Glomerular endothelial cell (primary cell): ENCODE measurements around the gene SPATA2. TPM values are rescaled to one million over a fixed set of nuclear protein-coding genes. Genes with fewer than 3 reads are reported as not detected.

ENCODE experiments used
- DNase-seq: peaks from one replicate; pipeline ENCODE4 v3.0.0-alpha.2; 2011; ENCODE audit warnings: low read depth, low spot score; ENCODE audit errors: extremely low read depth
- total RNA-seq: library from RNA; depleted of rRNA; stranded (reverse); fragments of >200 nt; gene quantifications from 2 replicates; pipeline ENCODE4 v1.2.3, GENCODE V29; 2015

The SPATA2 gene
- total RNA-seq, 1 donor from 2014 or later, result 4.4 TPM

DNA sequence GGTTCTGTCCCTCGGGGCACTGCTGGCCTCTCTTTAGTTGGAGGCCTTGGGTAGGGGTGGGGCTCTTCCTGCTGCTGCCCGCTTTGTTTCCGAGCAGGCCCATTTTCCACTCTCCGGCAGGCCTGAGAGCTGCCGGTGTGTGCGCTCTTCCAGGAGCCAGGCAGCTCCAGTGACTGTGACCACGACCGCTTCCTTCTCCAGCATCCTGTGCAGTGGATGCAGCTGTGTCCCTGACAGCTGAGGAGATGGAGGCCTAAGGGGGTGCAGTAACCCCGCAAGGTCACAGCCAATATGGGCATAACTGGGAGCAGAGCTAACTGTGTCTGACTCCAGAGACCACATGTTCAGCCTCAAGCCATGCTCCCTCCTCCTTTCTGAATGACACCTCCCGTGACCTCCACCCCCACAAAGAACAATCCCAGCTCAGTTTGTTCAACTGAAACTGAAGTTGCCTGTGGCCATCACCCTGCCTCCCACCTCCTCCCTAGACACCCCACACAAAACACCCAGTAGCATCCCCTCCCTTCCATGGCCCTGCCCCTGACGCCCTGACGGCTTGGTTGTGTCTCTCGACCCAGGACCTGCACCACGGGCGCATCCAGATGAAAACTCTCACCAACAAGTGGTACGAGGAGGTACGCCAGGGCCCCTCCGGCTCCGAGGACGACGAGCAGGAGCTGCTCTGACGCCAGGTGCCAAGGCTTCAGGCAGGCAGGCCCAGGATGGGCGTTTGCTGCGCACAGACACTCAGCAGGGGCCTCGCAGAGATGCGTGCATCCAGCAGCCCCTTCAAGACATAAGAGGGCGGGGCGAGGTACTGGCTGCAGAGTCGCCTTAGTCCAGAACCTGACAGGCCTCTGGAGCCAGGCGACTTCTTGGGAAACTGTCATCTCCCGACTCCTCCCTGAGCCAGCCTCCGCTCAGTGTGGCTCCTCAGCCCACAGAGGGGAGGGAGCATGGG, 27.8 kb downstream of the SPATA2 start:
- no peak for DNase-seq

DNA sequence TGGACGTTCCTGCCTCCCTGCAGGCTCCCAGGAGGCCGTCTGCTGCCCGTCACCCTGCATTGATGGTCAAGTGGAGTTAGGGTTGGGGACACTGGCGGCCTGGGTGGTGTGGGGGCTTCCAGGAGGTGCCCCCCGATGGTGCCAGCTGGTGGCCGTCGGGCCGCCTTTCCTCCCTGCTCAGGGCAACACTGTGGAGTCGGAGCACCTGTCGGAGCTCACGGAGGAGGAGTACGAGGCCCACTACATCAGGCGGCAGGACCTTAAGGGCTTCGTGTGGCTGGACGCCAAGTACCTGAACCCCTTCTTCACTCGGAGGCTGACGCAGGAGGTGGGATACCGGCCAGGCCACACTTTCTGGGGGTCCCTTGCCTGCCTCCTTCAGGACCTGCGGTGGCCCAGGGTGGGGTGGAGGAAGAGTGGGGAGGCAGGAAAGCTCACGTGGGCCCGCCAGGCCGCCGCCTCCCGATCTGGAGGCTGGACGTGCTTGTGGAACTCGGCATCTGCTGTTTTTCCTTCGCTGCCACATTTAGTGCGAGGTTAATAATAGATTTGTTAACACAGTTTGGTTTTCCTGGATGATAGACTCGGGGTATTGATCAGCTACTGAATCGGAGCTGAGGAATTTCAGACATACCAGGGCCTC, 28.6 kb downstream of the SPATA2 start:
- no peak for DNase-seq

DNA sequence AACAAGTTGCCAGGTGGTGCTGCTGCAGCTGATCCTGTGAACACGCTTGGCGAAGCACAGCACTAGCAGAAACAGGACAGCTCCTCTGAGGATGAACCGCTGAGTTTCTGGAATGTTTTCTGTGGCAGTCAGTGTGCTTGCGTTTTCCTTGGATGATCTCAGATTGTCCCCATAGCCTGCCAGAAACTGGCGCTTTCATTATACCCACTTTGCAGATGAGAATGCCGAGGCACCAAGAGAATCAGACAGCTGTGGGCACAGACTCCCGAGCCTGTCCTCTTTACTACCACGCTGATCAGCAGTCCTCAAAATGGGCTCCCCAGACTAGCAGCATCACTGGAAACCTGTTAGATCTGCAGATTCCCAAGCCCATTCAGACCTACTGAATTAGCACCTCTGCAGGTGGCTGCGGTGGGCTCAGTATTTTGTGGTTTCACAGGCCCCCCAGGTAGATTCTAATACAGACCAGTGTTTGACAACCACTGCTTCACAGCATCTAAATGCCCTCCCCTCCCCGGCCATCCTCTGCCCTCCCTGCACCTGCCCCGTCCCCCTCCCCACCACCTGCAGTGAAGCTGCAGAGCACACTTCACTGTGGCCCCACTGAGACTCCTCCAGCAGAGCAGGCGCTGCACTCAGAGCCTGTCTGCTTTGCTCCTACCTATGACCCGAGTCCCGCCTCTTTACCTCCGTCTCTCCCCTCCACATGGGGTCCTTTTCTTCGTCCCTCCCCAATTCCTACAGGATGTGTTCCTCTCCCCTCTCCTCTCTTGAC, 29.6 kb downstream of the SPATA2 start:
- no peak for DNase-seq

DNA sequence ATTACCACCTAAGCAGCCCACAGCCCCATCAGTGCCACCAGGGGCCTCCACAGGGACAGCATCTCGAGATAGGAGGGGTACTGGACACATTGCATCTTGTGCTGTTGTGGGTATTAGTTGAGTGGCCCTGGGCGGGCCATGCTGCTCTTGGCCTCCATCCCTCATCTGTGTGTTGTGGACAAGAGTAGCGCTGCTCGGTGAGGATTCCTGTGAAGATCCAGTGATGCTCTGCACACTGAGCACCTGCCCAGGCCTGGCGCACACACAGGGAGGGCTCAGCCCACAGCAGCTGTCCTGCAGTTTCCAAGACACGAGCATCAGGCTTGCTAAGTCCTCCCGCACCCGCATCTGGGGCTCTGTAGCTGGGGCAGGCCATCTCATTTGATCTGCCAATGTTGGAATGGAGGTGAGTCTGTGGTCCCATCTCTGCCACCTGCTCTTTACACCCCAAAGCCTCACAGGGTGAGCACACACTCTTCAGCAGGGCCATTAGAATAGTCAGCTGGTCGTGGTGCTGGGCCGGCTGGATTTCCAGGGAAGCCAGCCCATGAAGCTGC, 32.0 kb downstream of the SPATA2 start:
- DNase-seq, result no peak

DNA sequence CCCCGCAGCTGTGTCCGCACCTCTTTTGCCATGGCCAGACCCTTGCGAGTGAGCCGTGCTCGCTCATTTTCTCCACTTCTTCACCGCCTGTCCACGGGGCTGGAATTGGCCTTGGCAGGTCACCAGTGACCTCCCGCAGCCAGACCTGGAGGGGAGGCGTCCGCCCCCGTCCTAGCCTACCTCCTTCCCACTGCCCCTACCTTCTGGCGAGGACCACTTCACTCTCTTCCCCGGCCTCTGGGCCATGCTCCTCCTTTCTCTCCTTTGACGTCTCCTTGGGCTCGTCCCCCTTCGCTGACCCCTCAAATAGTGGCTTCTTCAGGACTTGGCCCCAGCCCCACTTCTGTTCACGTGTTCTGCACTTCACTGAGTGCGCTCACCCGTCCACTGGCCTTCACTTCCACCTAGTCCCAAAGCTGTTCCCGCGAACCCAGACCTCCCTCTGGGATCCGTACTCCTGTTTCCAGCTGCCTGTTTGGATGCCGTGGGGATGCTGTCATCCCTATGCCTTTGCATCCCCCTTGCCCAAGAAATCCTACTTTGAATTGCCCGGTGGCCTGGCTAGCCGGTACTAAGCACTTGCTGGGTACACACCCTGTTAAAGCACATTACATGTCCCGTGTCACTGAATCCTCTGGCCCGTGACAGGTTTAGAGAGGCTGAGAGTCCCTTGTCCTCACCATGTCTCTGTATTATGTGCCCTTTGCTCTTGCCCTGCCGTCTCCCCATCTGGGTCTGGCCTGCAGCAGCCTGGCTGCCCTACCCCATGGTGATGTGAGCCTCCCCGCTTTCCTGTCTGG, 33.0 kb downstream of the SPATA2 start:
- DNase-seq, result no peak

DNA sequence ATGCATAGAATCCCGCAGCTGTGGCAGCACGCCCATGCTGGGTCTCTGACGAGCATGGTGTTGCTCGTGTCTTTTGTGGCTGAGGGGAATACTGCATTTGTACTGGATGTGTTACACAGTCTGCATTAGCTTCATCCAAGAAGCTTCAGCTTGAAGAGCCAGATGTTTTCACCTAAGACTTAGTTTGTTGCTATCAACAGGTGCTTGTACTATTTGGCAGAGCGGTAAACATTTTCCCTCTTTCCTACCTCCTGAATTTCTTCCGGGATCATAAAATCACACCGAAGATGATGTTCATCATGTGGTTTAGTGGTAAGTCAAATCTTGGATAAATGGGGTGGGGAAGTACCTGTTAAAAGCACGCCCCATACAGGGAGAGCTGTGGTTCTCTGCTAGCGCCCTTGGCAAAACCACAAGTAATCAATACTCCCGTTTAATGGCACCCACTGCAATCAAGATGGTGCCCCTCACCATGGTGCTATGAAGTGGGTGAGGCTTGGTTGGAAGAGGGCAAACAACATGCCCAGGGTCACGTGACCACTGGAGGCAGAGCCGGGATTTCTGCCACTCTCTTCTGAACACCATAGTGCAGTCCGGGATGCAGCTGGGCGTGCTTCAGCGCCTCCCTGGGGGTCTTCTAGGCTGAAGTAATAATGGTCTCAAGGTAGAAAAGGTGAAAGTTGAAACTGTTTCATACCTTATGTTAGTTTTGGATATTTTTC, 34.4 kb downstream of the SPATA2 start:
- no peak for DNase-seq

DNA sequence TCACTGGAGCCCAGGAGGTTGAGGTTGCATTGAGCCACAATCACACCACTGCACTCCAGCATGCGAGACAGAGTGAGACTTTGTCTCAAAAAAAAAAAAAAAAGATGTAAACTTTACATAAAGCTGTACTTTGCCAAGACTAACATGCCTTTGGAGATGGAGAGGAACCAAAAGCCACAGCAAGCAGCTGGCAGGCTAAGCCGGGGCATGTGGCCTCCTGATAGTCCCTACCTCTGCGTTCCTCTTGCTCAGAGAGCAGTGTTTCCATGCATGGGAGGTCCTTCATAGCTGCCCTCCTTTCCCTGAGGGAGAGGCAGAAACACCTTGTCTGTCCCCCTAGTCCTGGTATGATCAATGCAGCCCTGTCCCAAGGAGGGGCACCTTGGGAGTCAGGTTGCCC, 35.2 kb downstream of the SPATA2 start:
- DNase-seq, result no peak

DNA sequence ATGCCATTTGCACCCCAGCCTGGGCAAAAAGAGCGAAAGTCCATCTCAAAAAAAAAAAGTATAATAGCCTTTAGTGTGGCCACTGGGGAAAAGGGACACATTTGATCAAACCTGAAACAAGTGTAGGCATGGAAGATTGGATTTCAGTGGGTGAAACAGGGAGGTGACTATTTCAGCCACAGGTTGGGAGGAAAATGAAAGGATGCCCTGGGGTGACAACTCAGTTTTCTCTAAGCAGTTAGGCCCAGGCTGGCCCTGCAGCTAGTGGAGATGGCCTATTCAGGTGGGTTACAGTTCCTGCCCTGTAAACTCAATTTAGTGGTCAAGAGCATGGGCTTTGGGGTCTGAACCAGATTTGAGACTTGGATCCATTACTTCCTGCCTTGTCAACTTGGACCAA, 36.4 kb downstream of the SPATA2 start:
- DNase-seq, result no peak

DNA sequence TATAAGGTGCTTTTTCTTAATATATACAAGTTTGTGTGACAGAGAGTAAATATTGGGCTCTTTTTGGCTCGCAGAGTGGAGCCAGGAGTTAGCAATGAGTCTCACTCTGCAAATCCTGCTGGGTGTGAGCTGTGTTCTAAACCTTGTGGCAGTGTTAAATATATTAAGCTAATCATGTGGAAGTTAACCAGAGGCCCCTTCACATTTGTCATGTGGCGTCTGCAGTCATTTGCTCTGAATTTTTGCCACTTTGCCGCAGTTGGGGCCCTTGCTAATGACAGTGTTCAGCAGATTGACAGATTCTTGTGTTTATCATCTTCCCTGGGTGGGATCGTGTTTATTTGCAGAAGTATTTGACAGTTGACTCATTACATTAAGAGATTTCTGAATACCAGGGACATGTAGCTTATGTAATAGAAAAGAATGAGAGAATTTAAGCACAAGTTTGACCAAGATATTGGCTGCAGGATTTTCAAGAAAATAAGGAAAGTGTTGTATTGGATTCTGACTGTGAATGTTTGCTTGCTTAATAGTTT, 37.9 kb downstream of the SPATA2 start:
- no peak for DNase-seq

DNA sequence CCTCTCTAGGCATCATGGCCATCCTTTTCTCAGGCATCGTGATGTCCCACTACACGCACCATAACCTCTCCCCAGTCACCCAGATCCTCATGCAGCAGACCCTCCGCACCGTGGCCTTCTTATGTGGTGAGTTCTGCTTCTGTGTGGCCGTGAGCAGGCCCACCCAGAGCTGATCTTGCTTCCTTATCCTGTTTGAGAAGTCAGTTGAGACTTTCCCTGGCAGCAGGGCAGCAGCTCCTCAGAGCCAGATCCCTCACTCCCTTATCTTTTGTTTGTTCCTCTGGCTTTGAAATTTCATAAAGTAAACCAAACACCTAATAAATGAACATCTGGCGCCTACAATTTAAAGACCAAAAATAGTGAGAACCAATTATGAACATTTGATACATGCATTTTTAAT, 40.6 kb downstream of the SPATA2 start:
- DNase-seq, result no peak

DNA sequence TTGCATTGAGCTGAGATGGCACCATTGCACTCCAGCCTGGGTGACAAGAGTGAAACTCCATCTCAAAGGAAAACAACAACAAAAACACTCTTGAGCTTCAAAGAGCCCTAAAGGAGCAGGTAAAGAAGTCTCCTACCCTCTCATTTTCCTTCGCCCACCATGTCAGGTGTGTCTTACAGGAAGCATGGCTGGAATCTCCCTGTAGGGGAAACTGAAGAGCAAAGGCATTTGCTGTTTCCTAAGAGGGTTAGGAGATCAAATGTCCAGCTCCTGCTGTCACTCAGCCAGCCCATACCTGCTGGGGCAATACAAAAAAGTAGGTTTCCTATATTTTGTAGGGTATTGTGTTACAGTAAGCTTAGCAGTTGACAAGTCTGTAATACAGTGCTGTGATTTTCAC, 43.3 kb downstream of the SPATA2 start:
- DNase-seq, result no peak

DNA sequence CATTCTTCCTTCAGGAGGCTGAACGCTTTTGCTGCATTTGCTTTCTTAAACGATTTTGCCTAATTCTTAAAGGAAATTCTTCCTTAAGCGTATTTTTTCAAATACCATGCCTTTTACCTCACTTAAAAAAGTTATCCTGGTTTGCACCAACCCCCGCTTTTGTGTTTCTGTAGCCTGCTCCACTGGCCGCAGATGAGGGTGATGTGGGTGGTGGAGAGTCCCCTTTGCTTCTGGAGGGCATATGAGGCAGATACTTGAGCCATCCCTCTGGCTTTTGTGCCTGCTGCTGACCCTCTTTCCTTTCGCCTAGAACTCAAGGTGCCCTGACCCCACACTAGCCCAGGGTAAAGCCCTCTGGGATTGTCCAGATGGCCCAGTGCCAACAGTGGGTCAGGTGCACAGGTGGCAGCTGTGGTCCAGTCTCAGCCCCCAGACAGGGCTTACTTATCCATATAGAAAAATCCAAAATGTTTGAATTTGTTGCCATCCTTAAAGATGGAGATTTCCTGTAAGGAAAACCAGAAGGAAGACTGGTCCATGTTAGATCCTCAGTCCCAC, 43.9 kb downstream of the SPATA2 start:
- no peak for DNase-seq

DNA sequence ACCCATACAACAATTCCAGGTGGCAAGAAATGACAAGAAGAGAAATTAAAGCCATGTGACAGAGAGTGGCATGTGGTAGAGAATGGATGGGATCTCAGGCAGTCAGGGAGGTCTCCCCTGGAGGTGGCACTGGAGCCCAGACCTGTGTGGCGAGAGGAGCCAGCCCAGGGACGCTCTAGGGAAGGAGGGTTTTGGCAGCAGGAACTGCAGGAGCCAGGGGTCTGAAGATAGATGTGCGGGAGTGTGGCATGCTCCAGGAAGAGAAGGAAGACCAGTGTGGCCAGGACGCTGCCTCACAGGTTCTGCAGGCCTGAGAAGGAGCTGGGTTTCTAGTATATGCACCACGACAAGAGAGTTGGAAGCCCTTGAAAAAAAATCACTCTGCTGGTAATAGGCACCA, 45.1 kb downstream of the SPATA2 start:
- DNase-seq, result no peak

DNA sequence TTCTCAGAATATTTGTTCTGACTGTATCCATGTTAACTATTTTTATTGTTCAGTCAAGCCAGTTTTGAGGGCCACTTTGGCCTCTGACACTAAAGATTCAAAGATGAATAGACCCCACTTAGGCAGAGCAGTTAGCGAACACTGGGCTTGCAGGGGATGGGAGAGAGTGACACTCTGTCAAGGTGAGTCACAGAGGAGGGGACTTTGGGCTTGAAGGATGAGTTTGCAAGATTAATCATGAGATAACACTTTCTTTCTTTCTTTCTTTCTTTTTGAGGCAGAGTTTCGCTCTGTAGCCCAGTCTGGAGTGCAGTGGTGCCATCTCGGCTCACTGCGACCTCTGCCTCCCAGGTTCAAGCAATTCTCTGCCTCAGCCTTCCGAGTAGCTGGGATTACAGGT, 46.4 kb downstream of the SPATA2 start:
- DNase-seq, result no peak

DNA sequence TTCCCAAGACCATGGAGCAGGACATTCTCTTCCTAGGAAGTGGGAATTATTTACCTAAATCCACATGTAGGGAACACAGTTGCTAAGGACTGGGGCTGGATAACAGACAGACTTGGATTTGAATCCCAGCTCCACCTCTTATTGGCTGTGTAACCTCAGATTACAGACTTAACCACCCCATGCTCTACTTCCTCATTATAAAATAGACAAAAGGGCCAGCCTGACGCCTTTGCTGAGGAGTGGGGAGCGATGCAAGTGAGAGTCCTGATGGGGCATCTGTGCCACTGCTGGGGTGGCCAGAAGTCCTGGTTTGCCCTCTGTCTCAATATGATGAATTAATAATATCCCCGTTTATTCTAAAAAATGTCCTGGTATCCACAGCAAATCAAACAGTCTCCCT, 46.8 kb downstream of the SPATA2 start:
- no peak for DNase-seq

DNA sequence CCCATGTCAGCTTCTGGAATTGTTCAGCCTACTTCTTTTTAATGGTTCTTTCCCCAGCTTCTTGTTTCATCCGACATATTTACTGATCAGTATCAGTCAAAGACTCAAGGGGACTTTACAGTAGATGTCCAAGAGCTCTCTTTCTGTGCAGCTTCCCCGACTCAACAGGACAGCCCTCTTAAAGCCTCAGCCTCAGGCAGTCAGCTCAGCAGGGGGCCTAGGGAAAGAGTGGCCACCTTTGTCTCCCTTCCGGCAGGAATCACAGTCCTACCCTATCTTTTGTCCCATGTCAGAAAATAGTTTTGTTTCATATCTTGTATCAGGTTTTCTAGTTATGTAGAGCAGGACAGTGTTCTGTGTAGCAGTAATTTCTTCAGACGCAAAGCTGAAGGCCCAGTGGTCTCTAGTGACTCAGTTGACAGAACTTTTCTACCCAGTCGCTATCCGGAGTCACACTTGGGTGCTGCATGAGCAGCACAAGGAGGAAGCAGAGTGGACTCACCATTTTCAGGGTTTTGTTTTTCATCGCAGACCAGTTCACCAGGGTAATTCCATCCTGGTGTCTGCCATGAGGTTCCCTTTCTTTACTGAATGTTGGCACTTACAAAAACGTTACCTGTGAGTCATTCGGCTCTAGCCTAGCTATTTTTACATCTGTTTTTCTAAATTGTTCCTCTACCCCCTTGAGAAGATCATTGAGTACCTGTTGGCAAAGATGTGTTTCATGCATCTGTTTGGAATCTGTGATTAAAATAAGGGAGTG, 47.7 kb downstream of the SPATA2 start:
- DNase-seq, result no peak

DNA sequence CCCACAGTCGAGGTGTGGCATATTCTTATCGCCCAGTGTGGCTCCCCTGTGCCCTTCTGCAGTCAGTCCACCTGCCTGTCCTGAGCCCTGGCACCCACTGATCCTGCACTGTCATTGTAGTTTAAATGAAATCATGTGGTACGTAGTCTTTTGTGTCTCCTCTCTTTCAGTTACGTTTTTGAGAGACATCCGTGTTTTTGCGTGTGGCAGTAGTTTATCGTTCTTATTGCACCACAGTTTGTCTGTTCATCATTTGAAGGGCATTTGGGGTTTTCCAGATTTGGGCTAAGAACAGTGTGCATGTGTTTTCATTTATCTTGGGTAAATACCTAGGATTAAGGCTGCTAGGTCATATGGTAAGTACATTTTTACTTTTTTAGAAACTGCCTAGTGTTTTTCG, 49.3 kb downstream of the SPATA2 start:
- DNase-seq, result no peak

DNA sequence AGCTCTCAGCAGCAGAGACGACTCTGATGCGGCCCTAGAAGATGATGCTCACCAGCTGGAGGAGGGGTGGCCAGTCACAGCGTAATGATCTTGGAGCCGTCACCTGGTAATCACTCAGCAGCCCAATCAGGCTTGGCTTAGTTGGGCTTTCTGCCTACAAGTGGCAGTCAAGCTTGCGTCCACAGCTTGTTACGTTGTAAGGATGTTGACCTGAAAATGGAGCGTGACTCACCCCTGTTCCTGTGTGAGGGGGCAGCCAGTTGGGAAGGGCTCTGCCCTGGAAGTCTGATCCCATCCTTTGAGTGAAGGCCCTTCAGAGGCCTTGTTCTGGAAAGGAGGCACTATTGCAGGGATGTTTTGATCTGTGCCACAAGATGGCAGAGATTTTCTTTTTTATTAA, 49.8 kb downstream of the SPATA2 start:
- no peak for DNase-seq
